K562 (cell line): ENCODE measurements around the gene HMGB2. TPM values are rescaled to one million over a fixed set of nuclear protein-coding genes. Genes with fewer than 3 reads are reported as not detected.

Experiments used
- ARID3B ChIP-seq: fragments of 250-450 bp; sonication (Bioruptor Pico); IDR thresholded peaks from 2 replicates; pipeline ENCODE4 v1.4.0; 2020; ENCODE audit warnings: borderline replicate concordance
- ATF7 ChIP-seq: fragments of 450-650 bp; IDR thresholded peaks from 2 replicates; pipeline ENCODE4 v1.7.1; 2014; ENCODE audit warnings: mild to moderate bottlenecking, moderate library complexity
- BCLAF1 ChIP-seq, 2 experiments: fragments of 450-650 bp in 1 of 2; IDR thresholded peaks; 2 replicates each; pipeline ENCODE4 v1.6.1; 2011 to 2017; ENCODE audit warnings: low read depth in 2 of 2, antibody characterized with exemption in 1 of 2, borderline replicate concordance in 1 of 2, low read length in 1 of 2, mild to moderate bottlenecking in 1 of 2, mixed read lengths in 1 of 2; ENCODE audit not compliant: control insufficient read depth in 1 of 2
- CREB3 ChIP-seq: fragments of 450-650 bp; conservative IDR thresholded peaks from 2 replicates; pipeline ENCODE4 v1.6.1; 2016; ENCODE audit warnings: missing genetic modification characterization, low read depth, mild to moderate bottlenecking, missing compliant biosample characterization, moderate library complexity
- CXXC5 ChIP-seq: fragments of 250-450 bp; sonication (Bioruptor Pico); IDR thresholded peaks from 2 replicates; pipeline ENCODE4 v1.8.0; 2022; ENCODE audit warnings: inconsistent platforms, mild to moderate bottlenecking, moderate library complexity
- GABPB1 ChIP-seq: sonication (generic); formaldehyde crosslinking; IDR thresholded peaks from 2 replicates; pipeline ENCODE4 v1.8.0; 2022; ENCODE audit warnings: mild to moderate bottlenecking, missing genetic modification reagents
- HMGN3 ChIP-seq: IDR thresholded peaks from 2 replicates; pipeline ENCODE4 v1.6.1; 2011; ENCODE audit warnings: borderline replicate concordance, low read depth, mild to moderate bottlenecking, mixed read lengths, low read length; ENCODE audit not compliant: insufficient read length; ENCODE audit errors: extremely low read depth
- MXD1 ChIP-seq: fragments of 250-450 bp; sonication (Bioruptor Pico); IDR thresholded peaks from 2 replicates; pipeline ENCODE4 v1.8.0; 2021; ENCODE audit warnings: borderline replicate concordance, mild to moderate bottlenecking, moderate library complexity; ENCODE audit not compliant: poor library complexity, severe bottlenecking
- PRPF4 ChIP-seq: fragments of 200-400 bp; formaldehyde crosslinking; IDR thresholded peaks from one replicate; pipeline ENCODE4 v1.6.1; 2017; ENCODE audit warnings: low read length, low read depth, mild to moderate bottlenecking; ENCODE audit not compliant: insufficient read depth, poor library complexity, severe bottlenecking
- ZBTB9 ChIP-seq: fragments of 450-650 bp; formaldehyde crosslinking; IDR thresholded peaks from 2 replicates; pipeline ENCODE4 v1.4.0; 2020; ENCODE audit warnings: mild to moderate bottlenecking, moderate library complexity
- polyA plus RNA-seq, 8 experiments: library from polyadenylated mRNA; depleted of rRNA in 4 of 8; stranded (reverse) in 5 of 8; unstranded in 3 of 8; fragments of >200 nt; fragmentation: Nextera tagmentation in 2 of 8; fragmentation: Illumina TruSeq in 1 of 8; extraction: Ambion mirVana in 2 of 8; extraction: Trizol in 1 of 8; gene quantifications; 2 replicates each; pipeline versions ENCODE4 v1.2.1 to v1.2.3, GENCODE V29; 2011 to 2014; ENCODE audit warnings: inconsistent platforms in 1 of 8, missing spikeins in 1 of 8
- total RNA-seq, 7 experiments: library from RNA; depleted of rRNA in 6 of 7; stranded (reverse); fragments of >200 nt in 6 of 7; fragmentation: Illumina TruSeq in 2 of 7; extraction: Trizol in 2 of 7; gene quantifications; 2 replicates each; pipeline versions ENCODE4 v1.2.1 to v1.2.3, GENCODE V29; 2011 to 2021; ENCODE audit warnings: low replicate concordance in 1 of 7
- TF ChIP-seq, protein P1 (sequence below), 2 experiments: fragments of 450-650 bp; IDR thresholded peaks; 2 replicates each; pipeline ENCODE4 v1.6.1; 2018; ENCODE audit warnings: mild to moderate bottlenecking in 2 of 2, low read depth in 1 of 2; ENCODE audit not compliant: partially characterized antibody in 2 of 2

Gene HMGB2
- total and polyA plus RNA-seq, 9 of the 15 experiments (the other 6 are each of a cell fraction or from before 2014, with no cell fraction given): 309 to 822 (median 626) TPM

DNA sequence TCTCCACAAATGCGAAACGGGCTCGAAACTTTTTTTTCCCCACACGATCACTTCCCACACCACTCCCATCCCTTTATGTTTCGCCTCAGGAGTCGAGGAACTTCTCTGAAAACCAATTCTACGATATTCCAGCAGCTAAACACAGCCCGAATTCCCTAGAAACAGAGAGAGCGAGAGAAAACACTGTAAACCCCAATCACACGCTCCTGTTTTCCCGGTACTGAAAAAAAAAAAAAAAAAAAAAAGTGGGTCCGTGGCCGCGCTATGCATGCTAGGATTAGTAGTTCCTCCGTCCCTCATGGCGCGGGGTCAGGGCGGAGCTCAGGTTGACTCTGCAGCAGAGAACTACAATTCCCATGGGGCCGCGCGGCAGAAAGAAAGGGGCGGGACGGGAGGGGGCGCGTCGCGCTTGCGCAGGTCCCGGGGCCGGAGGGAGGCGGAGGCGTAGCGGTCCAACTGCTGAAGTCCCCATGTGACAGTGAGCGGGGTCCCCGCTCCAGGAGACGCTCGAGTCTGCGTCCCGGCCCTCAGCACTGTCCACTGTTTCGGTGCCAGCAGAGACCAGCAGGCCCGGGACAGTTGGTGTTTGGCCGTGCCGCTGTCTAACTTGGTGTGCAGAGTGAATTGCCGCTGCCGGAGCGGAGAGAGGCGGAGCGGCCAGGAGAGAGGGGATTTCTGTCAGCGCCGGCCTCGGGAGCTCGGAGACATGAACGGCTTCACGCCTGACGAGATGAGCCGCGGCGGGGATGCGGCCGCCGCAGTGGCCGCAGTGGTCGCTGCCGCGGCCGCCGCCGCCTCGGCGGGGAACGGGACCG, 36.5 kb upstream of the HMGB2 start, which contains the start of gene SAP30 (continued):
- TF ChIP-seq, protein P1, sequence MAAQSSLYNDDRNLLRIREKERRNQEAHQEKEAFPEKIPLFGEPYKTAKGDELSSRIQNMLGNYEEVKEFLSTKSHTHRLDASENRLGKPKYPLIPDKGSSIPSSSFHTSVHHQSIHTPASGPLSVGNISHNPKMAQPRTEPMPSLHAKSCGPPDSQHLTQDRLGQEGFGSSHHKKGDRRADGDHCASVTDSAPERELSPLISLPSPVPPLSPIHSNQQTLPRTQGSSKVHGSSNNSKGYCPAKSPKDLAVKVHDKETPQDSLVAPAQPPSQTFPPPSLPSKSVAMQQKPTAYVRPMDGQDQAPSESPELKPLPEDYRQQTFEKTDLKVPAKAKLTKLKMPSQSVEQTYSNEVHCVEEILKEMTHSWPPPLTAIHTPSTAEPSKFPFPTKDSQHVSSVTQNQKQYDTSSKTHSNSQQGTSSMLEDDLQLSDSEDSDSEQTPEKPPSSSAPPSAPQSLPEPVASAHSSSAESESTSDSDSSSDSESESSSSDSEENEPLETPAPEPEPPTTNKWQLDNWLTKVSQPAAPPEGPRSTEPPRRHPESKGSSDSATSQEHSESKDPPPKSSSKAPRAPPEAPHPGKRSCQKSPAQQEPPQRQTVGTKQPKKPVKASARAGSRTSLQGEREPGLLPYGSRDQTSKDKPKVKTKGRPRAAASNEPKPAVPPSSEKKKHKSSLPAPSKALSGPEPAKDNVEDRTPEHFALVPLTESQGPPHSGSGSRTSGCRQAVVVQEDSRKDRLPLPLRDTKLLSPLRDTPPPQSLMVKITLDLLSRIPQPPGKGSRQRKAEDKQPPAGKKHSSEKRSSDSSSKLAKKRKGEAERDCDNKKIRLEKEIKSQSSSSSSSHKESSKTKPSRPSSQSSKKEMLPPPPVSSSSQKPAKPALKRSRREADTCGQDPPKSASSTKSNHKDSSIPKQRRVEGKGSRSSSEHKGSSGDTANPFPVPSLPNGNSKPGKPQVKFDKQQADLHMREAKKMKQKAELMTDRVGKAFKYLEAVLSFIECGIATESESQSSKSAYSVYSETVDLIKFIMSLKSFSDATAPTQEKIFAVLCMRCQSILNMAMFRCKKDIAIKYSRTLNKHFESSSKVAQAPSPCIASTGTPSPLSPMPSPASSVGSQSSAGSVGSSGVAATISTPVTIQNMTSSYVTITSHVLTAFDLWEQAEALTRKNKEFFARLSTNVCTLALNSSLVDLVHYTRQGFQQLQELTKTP (IDR thresholded peaks at IDR 0.05; ENCODE audit: low read depth in 1 of 2, partially characterized antibody in 2 of 2): peak in 1 of 2 experiments; percentile 95
- TF ChIP-seq ARID3B (CRISPR knock-in tag): no peak
- TF ChIP-seq CXXC5 (CRISPR knock-in tag): peak; percentile 73
- peak; percentile 52; the same call in 1 of the 2 replicates for TF ChIP-seq ATF7
- no peak for TF ChIP-seq PRPF4
- TF ChIP-seq MXD1 (CRISPR knock-in tag): peak; percentile 20
- peak; percentile 90 for TF ChIP-seq ZBTB9 (CRISPR knock-in tag)
- TF ChIP-seq CREB3 (tag): no peak
- peak; percentile 85 for TF ChIP-seq HMGN3
- TF ChIP-seq GABPB1 (CRISPR knock-in tag): peak; percentile 48; the same call in 1 of the 2 replicates
- 0 out of 4 replicates have a peak, but pooled peaks of 1 of the 2 experiments have one; percentile 35 for TF ChIP-seq BCLAF1 (IDR thresholded peaks at IDR 0.05; ENCODE audit: borderline replicate concordance in 1 of 2, control insufficient read depth in 1 of 2, low read depth in 2 of 2, low read length in 1 of 2)
